Suprapubic skin (tissue), 4 donors: Measurements from ENCODE around the gene HELZ. TPM values are rescaled to one million over a fixed set of nuclear protein-coding genes. Genes with fewer than 3 reads are reported as not detected.

Experiments
- DNase-seq, 2 donors: peaks; one replicate each; pipeline ENCODE4 v3.0.0-alpha.2; 2019; ENCODE audit warnings: low spot score in 2 of 2
- H3K27ac ChIP-seq: fragments of 200-600 bp; sonication (generic); one replicate; pipeline ENCODE4 v1.5.1; 2019
- H3K27me3 ChIP-seq: fragments of 200-600 bp; sonication (generic); one replicate; pipeline ENCODE4 v1.5.1; 2019
- H3K36me3 ChIP-seq: fragments of 200-600 bp; sonication (generic); one replicate; pipeline ENCODE4 v1.5.1; 2019
- H3K4me1 ChIP-seq: fragments of 200-600 bp; sonication (generic); one replicate; pipeline ENCODE4 v1.5.1; 2019
- H3K4me3 ChIP-seq: fragments of 200-600 bp; sonication (generic); one replicate; pipeline ENCODE4 v1.5.1; 2019; ENCODE audit warnings: mild to moderate bottlenecking
- H3K9me3 ChIP-seq: fragments of 200-600 bp; sonication (generic); one replicate; pipeline ENCODE4 v1.5.1; 2019
- EP300 ChIP-seq: sonication (generic); formaldehyde crosslinking; IDR thresholded peaks from one replicate; pipeline ENCODE4 v1.6.1; 2017; ENCODE audit warnings: antibody characterized with exemption
- POLR2A ChIP-seq, 2 donors: fragments of 450-650 bp; IDR thresholded peaks; one replicate each; pipeline ENCODE4 v1.6.1; 2017; ENCODE audit warnings: antibody characterized with exemption in 2 of 2, mild to moderate bottlenecking in 2 of 2, moderate library complexity in 2 of 2
- POLR2AphosphoS5 ChIP-seq, 3 donors: sonication (generic); formaldehyde crosslinking; IDR thresholded peaks; one replicate each; pipeline ENCODE4 v1.6.1; 2017; ENCODE audit warnings: antibody characterized with exemption in 3 of 3
- WGBS: methylation state at CpG from one replicate; pipeline ENCODE4 v1.1.5; 2018; 5-methylcytosine and 5-hydroxymethylcytosine counted together
- total RNA-seq, 4 donors: library from RNA; depleted of rRNA; stranded (reverse); fragments of >200 nt; gene quantifications; one replicate each; pipeline ENCODE4 v1.1.0, GENCODE V29; 2016
- TF ChIP-seq, protein P1 (sequence below), 2 donors: fragments of 200-600 bp in 1 of 2; fragments of 450-650 bp in 1 of 2; sonication (generic) in 1 of 2; IDR thresholded peaks; one replicate each; pipeline ENCODE4 v1.5.1; 2016 to 2019; ENCODE audit warnings: antibody characterized with exemption in 2 of 2, mild to moderate bottlenecking in 1 of 2, moderate library complexity in 1 of 2

The HELZ gene
- total RNA-seq, 4 donors from 2014 or later: 30.9 to 88.5 (median 36.7) TPM

DNA sequence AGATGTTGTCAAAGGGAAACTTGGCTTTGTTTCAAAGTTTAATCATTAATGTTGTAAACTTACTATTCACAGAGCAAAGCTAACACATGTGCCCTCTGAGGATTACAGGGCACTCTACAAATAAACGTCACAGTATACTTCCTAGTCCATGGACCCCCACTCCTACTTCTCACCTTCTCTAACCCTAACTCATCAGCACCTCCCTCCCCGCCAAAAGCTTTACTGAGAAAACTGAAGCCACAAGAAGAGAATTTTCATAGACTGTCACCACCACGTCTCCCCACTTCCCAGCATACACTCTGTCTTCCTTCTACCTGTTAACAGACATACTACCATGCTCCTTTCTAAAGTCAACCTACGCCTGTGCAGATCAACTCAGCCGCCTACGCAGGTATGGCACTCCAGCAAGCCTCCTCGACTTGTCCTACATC, 29.0 kb downstream of the HELZ start:
- Histone ChIP-seq H3K36me3 (peaks cover 30% of the 10 kb centered on the region), H3K4me3 (no peak overlapping the region), H3K27me3 (no peaks in the 10 kb centered on the region), H3K27ac (no peak overlapping the region), H3K4me1 (peaks cover 14% of the 10 kb centered on the region), H3K9me3 (no peaks in the 10 kb centered on the region)
- no peak for DNase-seq
- WGBS: 89% methylated on average over 7 of the region's 7 CpGs
- no peak for TF ChIP-seq POLR2A (IDR thresholded peaks at IDR 0.05)
- no peak for TF ChIP-seq POLR2AphosphoS5 (IDR thresholded peaks at IDR 0.05)

DNA sequence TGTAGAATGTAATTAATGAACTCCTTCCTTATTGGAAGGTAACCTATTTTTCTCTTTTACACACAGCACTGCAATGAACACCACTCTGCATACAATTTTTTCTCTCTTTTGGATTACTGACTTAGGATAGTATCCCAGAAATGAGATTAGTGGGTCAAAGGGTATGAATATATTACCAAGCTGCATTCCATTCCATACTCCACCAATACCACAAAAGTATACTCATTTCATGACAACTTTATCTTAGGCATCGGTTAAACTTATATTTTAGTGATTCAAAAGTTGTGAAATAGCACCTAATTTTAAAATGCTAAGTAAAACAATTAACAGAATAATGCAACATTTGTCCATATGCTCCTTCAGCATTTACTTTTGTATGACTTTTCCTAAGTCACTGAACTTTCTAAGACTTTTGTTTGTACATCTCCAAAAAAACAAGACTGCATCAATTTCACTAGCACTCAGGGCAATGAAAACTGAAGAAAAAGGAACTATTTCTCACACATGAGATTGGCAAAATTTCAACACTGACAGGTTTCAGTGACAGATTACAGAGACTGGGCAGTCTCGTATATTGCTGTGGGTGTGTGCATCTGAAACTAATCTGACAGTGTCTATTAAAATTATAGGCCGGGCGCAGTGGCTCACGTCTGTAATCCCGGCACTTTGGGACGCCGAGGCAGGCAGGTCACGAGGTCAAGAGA, 32.1 kb downstream of the HELZ start:
- no peaks in the 10 kb centered on the region for H3K9me3 ChIP-seq
- H3K4me1 ChIP-seq: peaks cover 14% of the 10 kb centered on the region
- H3K27ac ChIP-seq: no peak overlapping the region
- no peak overlapping the region for H3K4me3 ChIP-seq
- no peaks in the 10 kb centered on the region for H3K27me3 ChIP-seq
- peaks cover 22% of the 10 kb centered on the region for H3K36me3 ChIP-seq
- WGBS: 64% methylated on average over 9 of the region's 9 CpGs
- TF ChIP-seq POLR2A (IDR thresholded peaks at IDR 0.05) (no peak), EP300 (no peak), POLR2AphosphoS5 (IDR thresholded peaks at IDR 0.05) (no peak)
- TF ChIP-seq, protein P1, sequence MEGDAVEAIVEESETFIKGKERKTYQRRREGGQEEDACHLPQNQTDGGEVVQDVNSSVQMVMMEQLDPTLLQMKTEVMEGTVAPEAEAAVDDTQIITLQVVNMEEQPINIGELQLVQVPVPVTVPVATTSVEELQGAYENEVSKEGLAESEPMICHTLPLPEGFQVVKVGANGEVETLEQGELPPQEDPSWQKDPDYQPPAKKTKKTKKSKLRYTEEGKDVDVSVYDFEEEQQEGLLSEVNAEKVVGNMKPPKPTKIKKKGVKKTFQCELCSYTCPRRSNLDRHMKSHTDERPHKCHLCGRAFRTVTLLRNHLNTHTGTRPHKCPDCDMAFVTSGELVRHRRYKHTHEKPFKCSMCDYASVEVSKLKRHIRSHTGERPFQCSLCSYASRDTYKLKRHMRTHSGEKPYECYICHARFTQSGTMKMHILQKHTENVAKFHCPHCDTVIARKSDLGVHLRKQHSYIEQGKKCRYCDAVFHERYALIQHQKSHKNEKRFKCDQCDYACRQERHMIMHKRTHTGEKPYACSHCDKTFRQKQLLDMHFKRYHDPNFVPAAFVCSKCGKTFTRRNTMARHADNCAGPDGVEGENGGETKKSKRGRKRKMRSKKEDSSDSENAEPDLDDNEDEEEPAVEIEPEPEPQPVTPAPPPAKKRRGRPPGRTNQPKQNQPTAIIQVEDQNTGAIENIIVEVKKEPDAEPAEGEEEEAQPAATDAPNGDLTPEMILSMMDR (IDR thresholded peaks at IDR 0.05): no peak
- DNase-seq: no peak

DNA sequence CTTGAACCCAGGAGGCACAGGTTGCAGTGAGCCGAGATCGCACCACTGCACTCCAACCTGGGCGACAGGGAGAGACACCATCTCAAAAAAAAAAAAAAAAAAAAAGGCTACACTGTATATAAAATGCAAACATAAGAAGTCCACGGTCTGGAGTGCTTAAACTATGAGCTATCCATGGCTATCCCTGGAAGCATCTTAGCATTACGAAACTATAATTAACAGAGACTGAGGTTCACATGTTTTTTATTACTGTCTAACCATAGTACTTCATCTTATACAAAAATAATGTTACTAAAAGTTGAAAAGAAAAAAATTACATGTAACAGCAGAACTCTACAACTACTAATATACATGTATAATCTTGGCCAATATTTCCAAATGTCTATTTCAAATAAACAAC, 32.8 kb downstream of the HELZ start:
- DNase-seq: no peak
- Histone ChIP-seq H3K36me3 (peaks cover 18% of the 10 kb centered on the region), H3K9me3 (no peaks in the 10 kb centered on the region), H3K4me3 (no peak overlapping the region), H3K27me3 (no peaks in the 10 kb centered on the region), H3K4me1 (peaks cover 14% of the 10 kb centered on the region), H3K27ac (no peak overlapping the region)
- no peak for TF ChIP-seq POLR2A (IDR thresholded peaks at IDR 0.05)
- no peak for TF ChIP-seq EP300
- TF ChIP-seq, protein P1 (IDR thresholded peaks at IDR 0.05): no peak
- TF ChIP-seq POLR2AphosphoS5 (IDR thresholded peaks at IDR 0.05): no peak
- 90% methylated on average over 5 of the region's 5 CpGs for WGBS

DNA sequence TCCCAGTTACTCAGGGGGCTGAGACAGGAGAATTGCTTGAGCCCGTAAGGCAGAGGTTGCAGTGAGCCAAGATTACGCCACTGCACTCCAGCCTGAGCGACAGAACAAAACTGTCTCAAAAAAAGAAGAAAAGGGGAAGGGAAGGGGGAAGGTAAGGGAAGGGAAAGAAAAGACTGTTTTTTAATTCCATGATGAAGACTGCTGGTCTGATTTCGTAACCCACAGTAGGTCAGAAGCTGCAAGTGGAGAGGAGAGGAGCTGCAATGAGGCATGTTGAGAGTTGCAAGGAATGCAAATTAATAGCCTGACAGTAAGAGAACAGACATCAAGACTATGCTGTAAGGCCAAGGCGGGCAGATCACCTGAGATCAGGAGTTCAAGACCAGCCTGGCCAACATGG, 33.3 kb downstream of the HELZ start:
- peaks cover 9% of the 10 kb centered on the region for H3K4me1 ChIP-seq
- DNase-seq: no peak
- H3K27me3 ChIP-seq: no peaks in the 10 kb centered on the region
- no peak overlapping the region for H3K27ac ChIP-seq
- TF ChIP-seq, protein P1 (IDR thresholded peaks at IDR 0.05): no peak
- TF ChIP-seq POLR2A (IDR thresholded peaks at IDR 0.05) (no peak), EP300 (no peak)
- H3K9me3 ChIP-seq: no peaks in the 10 kb centered on the region
- WGBS: 85% methylated on average over 5 of the region's 5 CpGs
- no peak overlapping the region for H3K4me3 ChIP-seq
- peaks cover 14% of the 10 kb centered on the region for H3K36me3 ChIP-seq

DNA sequence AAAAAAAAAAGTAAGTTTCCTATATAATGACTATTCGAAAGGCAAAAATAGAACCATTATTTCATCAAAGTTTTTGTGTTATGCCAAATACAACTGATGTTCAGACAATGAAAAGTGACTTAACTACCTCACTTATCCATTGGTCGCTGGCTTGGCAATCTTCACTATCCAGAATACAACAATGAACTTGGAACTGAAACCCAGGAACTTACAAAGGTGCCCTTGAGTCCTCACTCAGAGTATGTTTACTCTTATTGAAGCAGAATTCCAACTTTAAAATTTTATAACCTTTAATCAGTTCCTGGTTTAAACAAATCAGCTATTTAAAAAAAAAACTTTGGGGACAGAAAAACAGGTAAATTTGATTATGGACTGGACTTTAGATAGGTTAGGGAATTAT, 34.1 kb downstream of the HELZ start:
- no peak overlapping the region for H3K4me3 ChIP-seq
- no peaks in the 10 kb centered on the region for H3K9me3 ChIP-seq
- TF ChIP-seq, protein P1 (IDR thresholded peaks at IDR 0.05): no peak
- TF ChIP-seq EP300 (no peak), POLR2A (IDR thresholded peaks at IDR 0.05) (no peak), POLR2AphosphoS5 (IDR thresholded peaks at IDR 0.05) (no peak)
- DNase-seq: no peak
- H3K4me1 ChIP-seq: peaks cover 6% of the 10 kb centered on the region
- 82% methylated on average over 2 of the region's 2 CpGs for WGBS
- no peaks in the 10 kb centered on the region for H3K27me3 ChIP-seq
- H3K27ac ChIP-seq: no peak overlapping the region
- peaks cover 11% of the 10 kb centered on the region for H3K36me3 ChIP-seq
